HG02623 (cell line): ENCODE results near the gene GABRB2.

Experiments used
- ATAC-seq: cut with Tn5 transposase; IDR thresholded peaks from one replicate; pipeline ENCODE4 v1.9.1; 2021; ENCODE audit warnings: moderate library complexity; ENCODE audit not compliant: unreplicated experiment

The GABRB2 gene

DNA sequence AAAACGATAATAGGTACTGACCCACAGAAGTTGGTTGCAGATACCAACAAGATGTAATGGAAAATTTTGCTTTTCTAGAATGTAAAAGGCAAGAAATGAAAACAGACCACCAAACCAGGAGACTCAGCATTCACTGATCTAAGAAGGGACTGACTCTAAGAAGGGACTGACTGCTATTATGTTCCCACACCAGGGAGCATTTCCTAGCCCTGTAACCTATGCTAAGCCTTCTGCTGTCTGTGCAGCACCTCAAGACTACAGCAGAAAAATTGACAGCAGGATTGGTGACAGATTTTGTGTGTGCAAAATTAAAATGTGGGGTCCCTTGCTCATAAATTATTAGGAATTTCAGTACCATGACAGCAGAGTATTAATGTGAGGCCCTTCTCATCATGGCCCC is 154.8 kb downstream of the GABRB2 start:
- no peak for ATAC-seq

GRCh38 chr5:161391016-161391415 is 155.5 kb downstream of the GABRB2 start:
- no peak for ATAC-seq

DNA sequence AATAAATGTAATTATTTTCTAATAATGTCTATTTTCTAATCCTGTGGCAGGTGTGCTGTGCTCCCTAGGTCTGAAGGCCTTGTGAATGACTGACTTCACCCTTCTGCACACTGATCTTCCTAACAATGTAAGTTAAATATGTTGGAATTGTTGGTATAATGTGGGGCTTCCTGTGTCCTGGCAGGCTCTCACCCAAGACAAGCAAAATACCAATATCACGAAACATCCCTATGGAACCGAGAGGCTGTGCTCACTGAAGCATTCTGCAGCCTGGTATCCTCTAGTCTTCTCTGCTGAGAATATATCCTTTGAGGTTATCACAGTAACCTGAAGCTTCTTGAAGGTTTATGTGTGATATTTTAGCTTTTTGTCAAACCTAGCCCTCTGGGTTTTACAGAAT is 159.4 kb downstream of the GABRB2 start:
- ATAC-seq, result no peak

GRCh38 chr5:161385027-161385426 is 161.5 kb downstream of the GABRB2 start:
- ATAC-seq, result no peak

- ATAC-seq, result no peak
Measured at GRCh38 chr5:161382685-161383084, 163.8 kb downstream of the GABRB2 start.

- no peak for ATAC-seq
Measured at GRCh38 chr5:161380486-161380885, 166.0 kb downstream of the GABRB2 start.

DNA sequence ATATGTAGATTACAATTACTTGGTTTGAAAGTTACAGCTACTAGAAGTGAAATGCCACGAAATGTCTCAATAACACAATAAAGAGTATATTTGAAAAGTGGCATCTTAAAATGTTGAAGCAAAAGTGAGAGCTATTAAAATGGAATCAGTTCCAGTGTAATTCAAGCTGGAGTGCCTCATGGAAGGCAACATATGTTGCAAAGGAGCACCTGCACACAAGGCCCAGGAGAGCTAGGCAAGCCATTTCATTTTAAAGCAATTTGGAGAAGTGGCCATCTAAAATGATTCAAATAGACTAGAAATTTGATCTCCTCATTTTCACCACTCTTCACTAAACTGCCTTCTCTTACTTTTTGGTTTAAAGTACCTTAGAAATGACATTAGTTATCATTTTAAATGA is 167.8 kb downstream of the GABRB2 start:
- ATAC-seq, result no peak

DNA sequence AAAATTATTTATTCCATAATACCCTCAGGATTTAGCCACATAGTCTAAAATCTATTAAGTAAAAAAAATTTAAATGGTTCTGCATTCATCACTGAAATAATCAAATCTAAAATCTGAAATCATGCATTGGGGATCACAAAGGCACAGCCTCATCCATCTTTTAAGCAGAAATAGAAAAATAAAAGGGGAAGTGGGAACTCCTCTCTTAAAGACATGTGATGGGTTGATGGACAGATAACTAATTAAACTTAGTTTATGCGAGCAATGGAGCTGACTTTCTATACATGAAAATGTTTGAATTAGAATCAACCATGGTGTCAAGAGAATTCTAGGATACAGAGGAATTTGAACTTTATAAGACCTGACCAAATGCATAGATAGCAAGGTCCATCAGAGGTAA is 170.5 kb downstream of the GABRB2 start:
- ATAC-seq, result no peak

- ATAC-seq, result peak; percentile 31
Measured at GRCh38 chr5:161373345-161373707, 173.2 kb downstream of the GABRB2 start.

DNA sequence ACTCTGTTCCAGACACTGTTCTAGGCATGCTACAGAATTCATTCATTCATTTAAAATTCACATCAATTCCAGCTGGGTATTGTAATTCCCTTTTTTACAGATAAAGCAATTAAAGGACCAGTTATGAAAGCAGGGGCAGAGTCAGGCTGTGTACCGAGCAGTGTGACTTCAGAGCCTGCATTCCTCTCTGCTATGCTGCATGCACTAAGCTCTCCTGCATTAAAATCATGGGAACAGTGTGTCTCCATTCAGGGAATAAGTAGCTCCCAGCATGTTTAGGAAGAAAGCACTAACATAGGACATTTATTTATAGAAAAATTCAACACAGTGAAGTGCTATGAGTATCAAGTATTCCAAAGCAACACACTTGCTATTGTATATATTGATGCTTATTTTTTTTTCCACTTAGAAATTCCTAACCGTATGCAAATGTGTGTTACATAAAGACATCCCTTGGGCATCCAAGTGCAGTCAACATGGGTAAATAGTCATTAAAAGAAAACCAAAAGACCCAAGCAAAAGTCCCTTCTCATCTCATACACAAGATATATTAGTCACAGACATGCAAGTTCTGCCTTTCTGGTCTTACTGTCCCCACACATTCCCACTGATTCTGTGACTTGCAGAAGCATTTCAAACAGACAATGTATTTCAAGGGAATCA is 173.7 kb downstream of the GABRB2 start:
- ATAC-seq, result peak; percentile 75

DNA sequence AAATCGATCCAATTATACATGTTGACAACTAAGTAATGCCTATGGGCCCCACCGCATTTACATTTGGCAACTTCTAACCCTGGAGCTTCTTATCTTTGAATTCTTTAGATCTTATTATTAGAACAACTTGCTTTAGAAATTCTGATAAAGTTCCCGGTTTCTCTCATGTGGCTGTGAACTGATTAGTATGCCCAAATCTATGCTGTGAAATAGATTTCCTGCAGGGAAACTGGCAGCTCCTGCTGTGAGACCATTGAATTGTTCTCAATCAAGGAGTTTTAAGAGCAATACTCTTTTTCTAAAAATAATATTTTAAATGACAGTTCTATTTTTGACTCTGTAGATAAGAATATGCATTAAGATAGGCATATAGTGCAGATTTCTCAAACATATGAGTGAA is 177.5 kb downstream of the GABRB2 start:
- ATAC-seq, result no peak

DNA sequence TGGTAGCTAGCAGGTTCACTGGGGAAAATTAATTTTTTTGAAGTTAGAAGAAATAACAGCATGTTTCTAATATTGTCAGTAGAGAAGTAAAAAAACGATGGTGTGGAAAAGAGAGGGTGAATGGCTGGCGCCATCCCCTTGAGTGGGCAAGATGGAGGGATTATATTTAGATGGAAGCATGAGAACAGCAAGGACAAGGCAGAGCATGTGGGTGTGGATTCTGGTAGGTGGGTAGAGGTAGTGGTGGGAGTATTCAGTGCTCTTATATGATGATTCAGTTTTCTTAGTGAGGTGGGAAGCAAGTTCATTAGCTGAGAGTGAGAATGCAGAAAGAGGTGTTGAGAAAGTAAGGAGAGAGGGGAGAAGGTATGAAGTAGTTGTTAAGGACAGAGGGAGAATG is 188.1 kb downstream of the GABRB2 start:
- no peak for ATAC-seq

DNA sequence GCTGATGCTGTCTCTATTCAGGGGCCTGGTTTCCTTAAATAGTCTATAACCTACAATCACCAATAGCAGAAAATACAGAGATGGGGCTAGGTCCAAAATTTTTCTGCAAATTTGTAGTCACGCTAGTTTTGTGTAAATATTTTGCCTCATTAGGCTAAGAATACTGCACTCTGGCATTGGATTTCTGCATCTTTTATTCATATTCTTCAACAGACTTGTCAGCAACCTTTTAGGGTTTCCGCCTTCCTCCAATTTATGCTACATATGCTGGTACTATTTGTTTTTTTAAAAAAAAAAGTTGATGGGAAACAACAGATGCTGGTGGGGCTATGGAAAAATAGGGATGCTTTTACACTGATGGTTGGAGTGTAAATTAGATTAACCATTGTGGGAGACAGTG is 202.3 kb downstream of the GABRB2 start:
- no peak for ATAC-seq

GRCh38 chr5:161342886-161343285 is 203.6 kb downstream of the GABRB2 start:
- ATAC-seq, result no peak

DNA sequence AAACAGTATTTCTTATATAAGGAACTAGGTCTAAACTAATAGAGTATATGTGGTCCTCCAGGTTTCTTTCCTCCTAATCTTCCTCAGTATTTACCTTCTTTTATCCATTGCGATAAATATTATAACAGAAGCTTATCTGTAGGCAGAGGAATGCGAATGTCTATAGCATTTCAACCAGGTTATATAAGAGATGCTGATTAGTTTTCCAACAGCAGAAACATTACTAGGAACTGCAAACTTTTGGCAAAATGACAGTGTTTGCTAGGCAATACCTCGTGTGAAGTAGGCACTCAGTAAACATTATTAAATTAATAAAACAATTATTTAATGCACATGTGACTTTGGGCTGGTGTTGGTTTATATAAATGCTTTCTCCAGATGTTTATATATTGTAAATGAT is 206.5 kb downstream of the GABRB2 start:
- no peak for ATAC-seq

- ATAC-seq, result no peak
Measured at GRCh38 chr5:161333194-161333880, 213.2 kb downstream of the GABRB2 start.

GRCh38 chr5:161332343-161332742 is 214.2 kb downstream of the GABRB2 start:
- no peak for ATAC-seq

DNA sequence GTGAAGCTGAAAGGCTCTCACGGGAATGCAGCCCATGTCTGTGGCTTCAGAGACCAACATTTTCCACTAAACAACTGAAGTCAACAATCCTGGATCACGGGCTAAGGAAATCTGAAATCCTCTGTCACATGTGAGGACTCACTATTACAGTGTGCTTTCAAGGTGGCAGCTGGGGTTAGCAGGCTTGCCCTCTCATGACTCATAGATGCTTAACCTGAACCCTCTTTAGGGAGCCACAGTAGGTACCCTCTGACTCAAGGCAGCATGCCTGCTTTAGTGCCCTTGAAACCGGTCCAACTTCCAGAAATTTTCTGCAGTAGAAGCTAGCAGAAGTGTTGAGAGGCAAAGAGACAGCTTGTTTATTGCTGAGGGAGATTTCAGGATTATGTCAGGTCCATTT is 232.5 kb downstream of the GABRB2 start:
- no peak for ATAC-seq

GRCh38 chr5:161312882-161313281 is 233.6 kb downstream of the GABRB2 start:
- no peak for ATAC-seq

DNA sequence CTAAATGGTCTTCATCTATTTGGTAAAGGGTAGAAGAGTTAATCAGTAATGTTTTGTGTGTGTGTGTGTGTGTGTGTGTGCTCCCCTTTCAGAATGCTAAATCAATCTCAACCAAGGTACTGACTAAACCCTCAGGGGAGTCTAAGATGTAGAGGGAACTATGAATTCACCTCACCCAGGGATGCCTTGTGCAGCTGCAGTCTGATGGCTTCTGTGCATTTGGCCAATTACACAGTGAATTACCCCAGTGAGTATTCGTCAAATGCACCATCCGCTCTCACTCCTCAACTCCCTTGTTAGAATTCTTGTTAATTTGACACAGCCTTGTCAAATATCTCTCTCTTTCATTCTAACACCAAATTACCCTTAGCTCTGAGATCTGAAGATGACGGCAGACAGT is 234.6 kb downstream of the GABRB2 start:
- ATAC-seq, result peak; percentile 31

- peak; percentile 90 for ATAC-seq
Measured at GRCh38 chr5:161311146-161311708, 235.3 kb downstream of the GABRB2 start.

GRCh38 chr5:161306351-161306995 is 240.1 kb downstream of the GABRB2 start:
- no peak for ATAC-seq
